Transverse colon (tissue), 4 donors: ENCODE measurements around the gene KRTAP10-3. TPM values are rescaled to one million over a fixed set of nuclear protein-coding genes. Genes with fewer than 3 reads are reported as not detected.
"Not testable (repeated sequence)": the region's sequence is repeated elsewhere in the genome, so short reads cannot be mapped to it uniquely, and the experiment has no call there.

Source experiments
- DNase-seq: peaks from one replicate; pipeline ENCODE4 v3.0.0-alpha.2; 2019
- H3K27ac ChIP-seq, 4 donors: fragments of 200-600 bp; sonication (generic); 2 replicates each; pipeline ENCODE4 v1.5.1; 2016 to 2018; ENCODE audit warnings: inconsistent platforms in 4 of 4
- H3K27me3 ChIP-seq: fragments of 200-600 bp; sonication (generic); 2 replicates; pipeline ENCODE4 v1.5.1; 2017; ENCODE audit warnings: inconsistent platforms
- H3K36me3 ChIP-seq, 4 donors: fragments of 200-600 bp; sonication (generic); 2 replicates each; pipeline ENCODE4 v1.5.1; 2017 to 2019; ENCODE audit warnings: inconsistent platforms in 4 of 4
- H3K4me1 ChIP-seq, 4 donors: fragments of 200-600 bp; sonication (generic); 2 replicates each; pipeline ENCODE4 v1.5.1; 2017 to 2020; ENCODE audit warnings: inconsistent platforms in 4 of 4
- H3K4me3 ChIP-seq, 4 donors: fragments of 200-600 bp; sonication (generic); 1 replicate in 1 of 4; 2 replicates in 3 of 4; pipeline versions ENCODE4 v1.5.1 to v1.6.1; 2017 to 2019; ENCODE audit warnings: inconsistent platforms in 4 of 4
- H3K9me3 ChIP-seq, 2 donors: fragments of 200-600 bp; sonication (generic); 2 replicates each; pipeline ENCODE4 v1.5.1; 2017 to 2019; ENCODE audit warnings: inconsistent platforms in 2 of 2
- CTCF ChIP-seq, 5 experiments: fragments of 200-600 bp in 3 of 5; fragments of 450-650 bp in 2 of 5; sonication (generic) in 3 of 5; IDR thresholded peaks; 1 replicate in 2 of 5; 2 replicates in 3 of 5; pipeline ENCODE4 v1.5.1; 2016 to 2017; ENCODE audit warnings: antibody characterized with exemption in 5 of 5, inconsistent platforms in 3 of 5, mild to moderate bottlenecking in 2 of 5, moderate library complexity in 1 of 5
- EP300 ChIP-seq: sonication (generic); formaldehyde crosslinking; IDR thresholded peaks from one replicate; pipeline ENCODE4 v1.6.1; 2017; ENCODE audit warnings: antibody characterized with exemption, low read depth
- POLR2A ChIP-seq: fragments of 450-650 bp; IDR thresholded peaks from one replicate; pipeline ENCODE4 v1.6.1; 2016; ENCODE audit warnings: antibody characterized with exemption, mild to moderate bottlenecking, moderate library complexity
- POLR2AphosphoS5 ChIP-seq, 3 donors: sonication (generic); formaldehyde crosslinking; IDR thresholded peaks; one replicate each; pipeline ENCODE4 v1.6.1; 2016; ENCODE audit warnings: antibody characterized with exemption in 3 of 3
- WGBS, 2 donors: methylation state at CpG; one replicate each; pipeline ENCODE4 v1.1.5; 2018; ENCODE audit warnings: low coverage in 1 of 2; 5-methylcytosine and 5-hydroxymethylcytosine counted together
- in situ Hi-C, 4 donors: fragments of 200-750 bp; cut with MboI; loops; one replicate each; pipeline versions ENCODE4 v1.15.0 to v1.15.1; 2017; ENCODE audit warnings: low sequenced_read_pairs in 3 of 4, low pct_ligation_motif_present in 1 of 4, low pct_unique_long_range_greater_than_20kb in 1 of 4
- intact Hi-C: fragments of 100-400 bp; cut with DNase I; formaldehyde crosslinking; loops from one replicate; pipeline ENCODE4 v1.15.1; 2023; ENCODE audit warnings: low total_unique reads
- total RNA-seq, 4 donors: library from RNA; depleted of rRNA; stranded (reverse); fragments of >200 nt; gene quantifications; one replicate each; pipeline ENCODE4 v1.1.0, GENCODE V29; 2016

The KRTAP10-3 gene
- total RNA-seq, 4 donors from 2014 or later = not detected

- H3K4me3 ChIP-seq, H3K4me1 ChIP-seq, H3K27me3 ChIP-seq, H3K27ac ChIP-seq, DNase-seq, H3K36me3 ChIP-seq, intact Hi-C loops: not testable (repeated sequence)
- peak in 1 of 5 experiments; percentile 9 for TF ChIP-seq CTCF (IDR thresholded peaks at IDR 0.05)
- in situ Hi-C loops = loop anchor here in 2 of 4 donors (25.0 kb wide), 1 partner anchor 107 kb away; the partner anchor contains the start of genes KRTAP10-12 (in 2 of the 2) and KRTAP12-1 (in 2 of the 2)
- WGBS, 2 donors = 20 to 30% methylated on average over 2 to 17 of the region's 19 CpGs
- H3K9me3 ChIP-seq = peaks cover 9 to 12% of the 10 kb centered on the region in 2 donors
Observed at GRCh38 chr21:44580231-44580821, 21.7 kb upstream of the KRTAP10-3 start, which contains the start of gene KRTAP10-5. Gene KRTAP10-5, minus strand, starts transcription at chr21:44580604. Its CDS starts 26 bp downstream, at chr21:44580578.

- Histone ChIP-seq H3K9me3 (peaks cover 9 to 12% of the 10 kb centered on the region in 2 donors), H3K36me3 (no peaks in the 10 kb centered on the region), H3K27ac (no peak overlapping the region), H3K4me1 (peaks cover 0 to 4% (median under 1%) of the 10 kb centered on the region in 4 donors), H3K27me3 (peaks cover 1% of the 10 kb centered on the region), H3K4me3 (no peak overlapping the region)
- in situ Hi-C loops = loop anchor here in 2 of 4 donors (25.0 kb wide), 1 partner anchor 108 kb away; the partner anchor contains the start of genes KRTAP10-12 (in 2 of the 2) and KRTAP12-1 (in 2 of the 2)
- 62 to 100% methylated on average over 3 to 7 of the region's 7 CpGs for WGBS, 2 donors
- intact Hi-C loops = no loop called here
- no peak for TF ChIP-seq POLR2A
- no peak for TF ChIP-seq POLR2AphosphoS5 (IDR thresholded peaks at IDR 0.05)
- TF ChIP-seq CTCF (IDR thresholded peaks at IDR 0.05) = no peak
- DNase-seq = no peak
Observed at GRCh38 chr21:44579833-44580144, 21.2 kb upstream of the KRTAP10-3 start.

GRCh38 chr21:44579056-44579832 lies 20.6 kb upstream of the KRTAP10-3 start:
- in situ Hi-C loops = loop anchor here in 2 of 4 donors (25.0 kb wide), 1 partner anchor 108 kb away; the partner anchor contains the start of genes KRTAP10-12 (in 2 of the 2) and KRTAP12-1 (in 2 of the 2)
- Histone ChIP-seq H3K27ac (no peak overlapping the region), H3K4me1 (peaks cover 0 to 9% (median 6%) of the 10 kb centered on the region in 4 donors), H3K4me3 (no peak overlapping the region), H3K9me3 (peaks cover 9 to 12% of the 10 kb centered on the region in 2 donors), H3K27me3 (peaks cover 4% of the 10 kb centered on the region), H3K36me3 (no peaks in the 10 kb centered on the region)
- intact Hi-C loops = no loop called here
- TF ChIP-seq CTCF (IDR thresholded peaks at IDR 0.05) = no peak
- TF ChIP-seq POLR2AphosphoS5 (IDR thresholded peaks at IDR 0.05) = no peak
- TF ChIP-seq POLR2A = no peak
- TF ChIP-seq EP300 = no peak
- WGBS, 2 donors = 76% methylated on average over 18 of the region's 22 CpGs; no CpG with 5 or more reads in 1 of the 2 donors
- no peak for DNase-seq

- no peak for TF ChIP-seq POLR2A
- no peak for TF ChIP-seq CTCF (IDR thresholded peaks at IDR 0.05)
- no peak for TF ChIP-seq POLR2AphosphoS5 (IDR thresholded peaks at IDR 0.05)
- TF ChIP-seq EP300 = no peak
- Histone ChIP-seq H3K4me1 (peaks cover 0 to 11% (median 8%) of the 10 kb centered on the region in 4 donors), H3K4me3 (no peak overlapping the region), H3K36me3 (no peaks in the 10 kb centered on the region), H3K27ac (no peak overlapping the region), H3K9me3 (peaks cover 9 to 12% of the 10 kb centered on the region in 2 donors), H3K27me3 (peaks cover 4% of the 10 kb centered on the region)
- no peak for DNase-seq
- 80 to 93% methylated on average over 1 to 17 of the region's 17 CpGs for WGBS, 2 donors
- in situ Hi-C loops = loop anchor here in 2 of 4 donors (25.0 kb wide), 1 partner anchor 109 kb away; the partner anchor contains the start of genes KRTAP10-12 (in 2 of the 2) and KRTAP12-1 (in 2 of the 2)
- intact Hi-C loops = no loop called here
Observed at GRCh38 chr21:44578371-44579055, 19.9 kb upstream of the KRTAP10-3 start.
